ENCODE measurements around the gene UGT1A8.

UGT1A8 gene

GRCh38 chr2:233791151-233791882, 173.9 kb downstream of the UGT1A8 start:
- Histone ChIP-seq H3K9me3 (ENCODE audit: insufficient read depth, low read length) (no peaks in the 10 kb centered on the region), H3K4me3 (ENCODE audit: insufficient read depth, low read length, poor library complexity, severe bottlenecking) (no peak overlapping the region), H3K36me3 (ENCODE audit: low read length) (no peaks in the 10 kb centered on the region), H3K27me3 (ENCODE audit: low read length) (no peaks in the 10 kb centered on the region), H4K20me1 (ENCODE audit: low read depth, low read length) (no peaks in the 10 kb centered on the region), H2AFZ (ENCODE audit: low read depth, low read length, severe bottlenecking) (no peak overlapping the region), H3K9me2 (replicated peaks; ENCODE audit: insufficient read depth, low read length) (no peaks in the 10 kb centered on the region), H3K27ac (ENCODE audit: low read depth, low read length) (no peak overlapping the region), H3F3A (ENCODE audit: insufficient read depth) (no peaks in the 10 kb centered on the region), H3K4me2 (ENCODE audit: low read depth, low read length, poor library complexity, severe bottlenecking) (no peak overlapping the region), H3K9ac (ENCODE audit: low read length) (no peak overlapping the region), H3K79me2 (ENCODE audit: insufficient read depth, low read length) (no peaks in the 10 kb centered on the region)
- no peak for TF ChIP-seq CTCF (IDR thresholded peaks at IDR 0.05; ENCODE audit: insufficient read depth, low read length, poor library complexity, severe bottlenecking)
- no peak for TF ChIP-seq EZH2phosphoT487 (conservative IDR thresholded peaks at IDR 0.05; ENCODE audit: low read length)

- H3K9me3 ChIP-seq (ENCODE audit: insufficient read depth, low read length): no peaks in the 10 kb centered on the region
- no peaks in the 10 kb centered on the region for H3K27me3 ChIP-seq (ENCODE audit: low read length)
- H3K79me2 ChIP-seq (ENCODE audit: insufficient read depth, low read length): no peaks in the 10 kb centered on the region
- H3F3A ChIP-seq (ENCODE audit: insufficient read depth): no peaks in the 10 kb centered on the region
- no peak overlapping the region for H3K4me3 ChIP-seq (ENCODE audit: insufficient read depth, low read length, poor library complexity, severe bottlenecking)
- TF ChIP-seq CTCF (IDR thresholded peaks at IDR 0.05; ENCODE audit: insufficient read depth, low read length, poor library complexity, severe bottlenecking) (no peak), EZH2phosphoT487 (conservative IDR thresholded peaks at IDR 0.05; ENCODE audit: low read length) (no peak)
- H3K4me2 ChIP-seq (ENCODE audit: low read depth, low read length, poor library complexity, severe bottlenecking): no peak overlapping the region
- no peak overlapping the region for H2AFZ ChIP-seq (ENCODE audit: low read depth, low read length, severe bottlenecking)
- no peak overlapping the region for H3K27ac ChIP-seq (ENCODE audit: low read depth, low read length)
- no peaks in the 10 kb centered on the region for H3K36me3 ChIP-seq (ENCODE audit: low read length)
- no peak overlapping the region for H3K9ac ChIP-seq (ENCODE audit: low read length)
- no peaks in the 10 kb centered on the region for H4K20me1 ChIP-seq (ENCODE audit: low read depth, low read length)
- H3K9me2 ChIP-seq (replicated peaks; ENCODE audit: insufficient read depth, low read length): no peaks in the 10 kb centered on the region
These were observed 174.5 kb downstream of the UGT1A8 start for GRCh38 chr2:233791883-233792329.

- no peaks in the 10 kb centered on the region for H3K79me2 ChIP-seq (ENCODE audit: insufficient read depth, low read length)
- H3K27me3 ChIP-seq (ENCODE audit: low read length): no peaks in the 10 kb centered on the region
- no peaks in the 10 kb centered on the region for H3K36me3 ChIP-seq (ENCODE audit: low read length)
- no peaks in the 10 kb centered on the region for H3F3A ChIP-seq (ENCODE audit: insufficient read depth)
- TF ChIP-seq EZH2phosphoT487 (conservative IDR thresholded peaks at IDR 0.05; ENCODE audit: low read length) (no peak), CTCF (IDR thresholded peaks at IDR 0.05; ENCODE audit: insufficient read depth, low read length, poor library complexity, severe bottlenecking) (no peak)
- H2AFZ ChIP-seq (ENCODE audit: low read depth, low read length, severe bottlenecking): no peak overlapping the region
- H3K9me2 ChIP-seq (replicated peaks; ENCODE audit: insufficient read depth, low read length): no peaks in the 10 kb centered on the region
- H3K4me2 ChIP-seq (ENCODE audit: low read depth, low read length, poor library complexity, severe bottlenecking): no peak overlapping the region
- H3K9ac ChIP-seq (ENCODE audit: low read length): no peak overlapping the region
- H4K20me1 ChIP-seq (ENCODE audit: low read depth, low read length): no peaks in the 10 kb centered on the region
- H3K27ac ChIP-seq (ENCODE audit: low read depth, low read length): no peak overlapping the region
- no peak overlapping the region for H3K4me3 ChIP-seq (ENCODE audit: insufficient read depth, low read length, poor library complexity, severe bottlenecking)
- H3K9me3 ChIP-seq (ENCODE audit: insufficient read depth, low read length): no peaks in the 10 kb centered on the region
These were observed 175.3 kb downstream of the UGT1A8 start for GRCh38 chr2:233792720-233793119.

Measured in SU-DHL-6 (cell line).